ENCODE results near the gene IL1RAPL1. TPM values are rescaled to one million over a fixed set of nuclear protein-coding genes. Genes with fewer than 3 reads are reported as not detected.
A peak's percentile ranks its signal among the peaks of the same experiment; 100 is the strongest.

The IL1RAPL1 gene
- total RNA-seq, 1 donor from 2014 or later: 0.16 TPM

- Mint-ChIP-seq H3K4me1 (ENCODE audit: low read depth, unreplicated experiment) (no peaks in the 10 kb centered on the region), H3K36me3 (ENCODE audit: low read depth, unreplicated experiment) (no peaks in the 10 kb centered on the region), H3K27ac (ENCODE audit: unreplicated experiment) (no peak overlapping the region), H3K4me3 (ENCODE audit: unreplicated experiment) (no peak overlapping the region), H3K27me3 (ENCODE audit: low read depth, unreplicated experiment) (no peaks in the 10 kb centered on the region), H3K9me3 (ENCODE audit: unreplicated experiment) (no peaks in the 10 kb centered on the region)
- Histone ChIP-seq H3K4me1 (ENCODE audit: insufficient read depth, low read length) (no peaks in the 10 kb centered on the region), H3K4me2 (ENCODE audit: low read length) (no peak overlapping the region), H3K27ac (ENCODE audit: low read depth, low read length) (no peak overlapping the region), H3K36me3 (ENCODE audit: insufficient read depth, low read length) (no peaks in the 10 kb centered on the region), H2AFZ (ENCODE audit: low read depth, low read length) (no peak overlapping the region), H3K9ac (ENCODE audit: low read length) (no peak overlapping the region), H3K79me2 (ENCODE audit: insufficient read depth, low read length) (no peaks in the 10 kb centered on the region), H3K4me3 (ENCODE audit: insufficient read depth, low read depth, low read length) (no peak overlapping the region), H3K27me3 (ENCODE audit: insufficient read depth, low read length) (no peaks in the 10 kb centered on the region), H4K20me1 (ENCODE audit: insufficient read depth, low read length) (no peaks in the 10 kb centered on the region), H3K9me3 (ENCODE audit: insufficient read depth, low read depth, low read length) (no peaks in the 10 kb centered on the region)
- DNase-seq (ENCODE audit: low read depth) (no peak), FAIRE-seq (no peak)
- TF ChIP-seq EZH2 (IDR thresholded peaks at IDR 0.05; ENCODE audit: insufficient read depth, low read length): no peak
- TF ChIP-seq, protein P1, sequence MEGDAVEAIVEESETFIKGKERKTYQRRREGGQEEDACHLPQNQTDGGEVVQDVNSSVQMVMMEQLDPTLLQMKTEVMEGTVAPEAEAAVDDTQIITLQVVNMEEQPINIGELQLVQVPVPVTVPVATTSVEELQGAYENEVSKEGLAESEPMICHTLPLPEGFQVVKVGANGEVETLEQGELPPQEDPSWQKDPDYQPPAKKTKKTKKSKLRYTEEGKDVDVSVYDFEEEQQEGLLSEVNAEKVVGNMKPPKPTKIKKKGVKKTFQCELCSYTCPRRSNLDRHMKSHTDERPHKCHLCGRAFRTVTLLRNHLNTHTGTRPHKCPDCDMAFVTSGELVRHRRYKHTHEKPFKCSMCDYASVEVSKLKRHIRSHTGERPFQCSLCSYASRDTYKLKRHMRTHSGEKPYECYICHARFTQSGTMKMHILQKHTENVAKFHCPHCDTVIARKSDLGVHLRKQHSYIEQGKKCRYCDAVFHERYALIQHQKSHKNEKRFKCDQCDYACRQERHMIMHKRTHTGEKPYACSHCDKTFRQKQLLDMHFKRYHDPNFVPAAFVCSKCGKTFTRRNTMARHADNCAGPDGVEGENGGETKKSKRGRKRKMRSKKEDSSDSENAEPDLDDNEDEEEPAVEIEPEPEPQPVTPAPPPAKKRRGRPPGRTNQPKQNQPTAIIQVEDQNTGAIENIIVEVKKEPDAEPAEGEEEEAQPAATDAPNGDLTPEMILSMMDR (IDR thresholded peaks at IDR 0.05; ENCODE audit: insufficient read depth, low read depth, low read length): no peak
Measured at GRCh38 chrX:28609003-28609402, 21.8 kb downstream of the IL1RAPL1 start.

GRCh38 chrX:28609917-28610613 lies 22.8 kb downstream of the IL1RAPL1 start:
- Histone ChIP-seq H3K4me2 (ENCODE audit: low read length) (no peak overlapping the region), H2AFZ (ENCODE audit: low read depth, low read length) (no peak overlapping the region), H3K9ac (ENCODE audit: low read length) (no peak overlapping the region), H3K27ac (ENCODE audit: low read depth, low read length) (no peak overlapping the region), H3K9me3 (ENCODE audit: insufficient read depth, low read depth, low read length) (no peaks in the 10 kb centered on the region), H3K27me3 (ENCODE audit: insufficient read depth, low read length) (no peaks in the 10 kb centered on the region), H3K4me3 (ENCODE audit: insufficient read depth, low read depth, low read length) (no peak overlapping the region), H4K20me1 (ENCODE audit: insufficient read depth, low read length) (no peaks in the 10 kb centered on the region), H3K79me2 (ENCODE audit: insufficient read depth, low read length) (no peaks in the 10 kb centered on the region), H3K4me1 (ENCODE audit: insufficient read depth, low read length) (no peaks in the 10 kb centered on the region), H3K36me3 (ENCODE audit: insufficient read depth, low read length) (no peaks in the 10 kb centered on the region)
- H3K27ac Mint-ChIP-seq (ENCODE audit: unreplicated experiment): no peak overlapping the region
- no peak for TF ChIP-seq EZH2 (IDR thresholded peaks at IDR 0.05; ENCODE audit: insufficient read depth, low read length)
- TF ChIP-seq, protein P1 (IDR thresholded peaks at IDR 0.05; ENCODE audit: insufficient read depth, low read depth, low read length): no peak
- no peaks in the 10 kb centered on the region for H3K4me1 Mint-ChIP-seq (ENCODE audit: low read depth, unreplicated experiment)
- H3K9me3 Mint-ChIP-seq (ENCODE audit: unreplicated experiment): no peaks in the 10 kb centered on the region
- H3K27me3 Mint-ChIP-seq (ENCODE audit: low read depth, unreplicated experiment): no peaks in the 10 kb centered on the region
- peak; percentile 58 for FAIRE-seq
- DNase-seq (ENCODE audit: low read depth): no peak
- no peaks in the 10 kb centered on the region for H3K36me3 Mint-ChIP-seq (ENCODE audit: low read depth, unreplicated experiment)
- H3K4me3 Mint-ChIP-seq (ENCODE audit: unreplicated experiment): no peak overlapping the region

GRCh38 chrX:28610746-28611145 lies 23.5 kb downstream of the IL1RAPL1 start:
- no peak overlapping the region for H3K4me3 Mint-ChIP-seq (ENCODE audit: unreplicated experiment)
- H4K20me1 ChIP-seq (ENCODE audit: insufficient read depth, low read length): no peaks in the 10 kb centered on the region
- no peaks in the 10 kb centered on the region for H3K27me3 ChIP-seq (ENCODE audit: insufficient read depth, low read length)
- no peak overlapping the region for H3K4me2 ChIP-seq (ENCODE audit: low read length)
- H3K27ac ChIP-seq (ENCODE audit: low read depth, low read length): no peak overlapping the region
- no peaks in the 10 kb centered on the region for H3K4me1 Mint-ChIP-seq (ENCODE audit: low read depth, unreplicated experiment)
- H3K9me3 ChIP-seq (ENCODE audit: insufficient read depth, low read depth, low read length): no peaks in the 10 kb centered on the region
- TF ChIP-seq, protein P1 (IDR thresholded peaks at IDR 0.05; ENCODE audit: insufficient read depth, low read depth, low read length): no peak
- H3K9ac ChIP-seq (ENCODE audit: low read length): no peak overlapping the region
- no peaks in the 10 kb centered on the region for H3K4me1 ChIP-seq (ENCODE audit: insufficient read depth, low read length)
- no peaks in the 10 kb centered on the region for H3K9me3 Mint-ChIP-seq (ENCODE audit: unreplicated experiment)
- H3K36me3 Mint-ChIP-seq (ENCODE audit: low read depth, unreplicated experiment): no peaks in the 10 kb centered on the region
- no peak overlapping the region for H2AFZ ChIP-seq (ENCODE audit: low read depth, low read length)
- peak; percentile 88 for FAIRE-seq
- H3K79me2 ChIP-seq (ENCODE audit: insufficient read depth, low read length): no peaks in the 10 kb centered on the region
- DNase-seq (ENCODE audit: low read depth): no peak
- no peak overlapping the region for H3K4me3 ChIP-seq (ENCODE audit: insufficient read depth, low read depth, low read length)
- H3K27me3 Mint-ChIP-seq (ENCODE audit: low read depth, unreplicated experiment): no peaks in the 10 kb centered on the region
- H3K36me3 ChIP-seq (ENCODE audit: insufficient read depth, low read length): no peaks in the 10 kb centered on the region
- no peak overlapping the region for H3K27ac Mint-ChIP-seq (ENCODE audit: unreplicated experiment)
